Kidney epithelial cell (primary cell): Measurements from ENCODE around the gene DDX28. TPM values are rescaled to one million over a fixed set of nuclear protein-coding genes. Genes with fewer than 3 reads are reported as not detected.

Experiments
- DNase-seq: peaks from one replicate; pipeline ENCODE4 v3.0.0-alpha.2; 2010; ENCODE audit warnings: low read depth
- H3K27me3 ChIP-seq: 2 replicates; pipeline ENCODE4 v1.6.0; 2011; ENCODE audit warnings: low read length; ENCODE audit not compliant: control insufficient read depth, insufficient read depth
- H3K36me3 ChIP-seq: 2 replicates; pipeline ENCODE4 v1.5.1; 2011; ENCODE audit warnings: low read length; ENCODE audit not compliant: control insufficient read depth, insufficient read depth
- H3K4me3 ChIP-seq: 2 replicates; pipeline ENCODE4 v1.5.1; 2011; ENCODE audit warnings: low read depth, mild to moderate bottlenecking, control low read depth, low read length
- total RNA-seq: library from RNA; depleted of rRNA; stranded (reverse); fragments of >200 nt; gene quantifications from 2 replicates; pipeline ENCODE4 v1.2.3, GENCODE V29; 2015
- TF ChIP-seq, protein P1 (sequence below): IDR thresholded peaks from 2 replicates; pipeline ENCODE4 v1.5.1; 2011; ENCODE audit warnings: mild to moderate bottlenecking, moderate library complexity, low read length, control low read depth, inconsistent platforms; ENCODE audit not compliant: insufficient read depth, poor library complexity, severe bottlenecking

Gene DDX28
- total RNA-seq, 1 donor from 2014 or later, result 10.6 TPM

DNA sequence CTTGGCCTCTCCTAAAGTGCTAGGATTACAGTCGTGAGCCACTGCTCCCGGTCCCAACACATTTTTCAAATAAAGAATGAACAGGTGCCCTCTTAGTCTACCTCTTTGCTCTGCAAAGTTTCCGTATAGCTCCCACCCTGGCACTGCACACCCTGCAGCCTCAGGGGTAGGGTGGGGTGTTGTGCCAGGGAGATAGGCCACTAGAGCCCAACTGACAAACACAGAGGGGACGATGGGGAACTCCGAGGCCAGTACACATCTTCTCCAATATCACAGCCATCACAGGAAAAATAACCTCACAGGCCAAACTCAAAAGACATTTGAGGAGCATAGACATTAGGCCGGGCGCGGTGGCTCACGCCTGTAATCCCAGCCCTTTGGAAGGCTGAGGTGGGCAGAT lies 51.9 kb downstream of the DDX28 start:
- Histone ChIP-seq H3K4me3 (no peak overlapping the region), H3K36me3 (no peaks in the 10 kb centered on the region), H3K27me3 (no peaks in the 10 kb centered on the region)
- TF ChIP-seq, protein P1, sequence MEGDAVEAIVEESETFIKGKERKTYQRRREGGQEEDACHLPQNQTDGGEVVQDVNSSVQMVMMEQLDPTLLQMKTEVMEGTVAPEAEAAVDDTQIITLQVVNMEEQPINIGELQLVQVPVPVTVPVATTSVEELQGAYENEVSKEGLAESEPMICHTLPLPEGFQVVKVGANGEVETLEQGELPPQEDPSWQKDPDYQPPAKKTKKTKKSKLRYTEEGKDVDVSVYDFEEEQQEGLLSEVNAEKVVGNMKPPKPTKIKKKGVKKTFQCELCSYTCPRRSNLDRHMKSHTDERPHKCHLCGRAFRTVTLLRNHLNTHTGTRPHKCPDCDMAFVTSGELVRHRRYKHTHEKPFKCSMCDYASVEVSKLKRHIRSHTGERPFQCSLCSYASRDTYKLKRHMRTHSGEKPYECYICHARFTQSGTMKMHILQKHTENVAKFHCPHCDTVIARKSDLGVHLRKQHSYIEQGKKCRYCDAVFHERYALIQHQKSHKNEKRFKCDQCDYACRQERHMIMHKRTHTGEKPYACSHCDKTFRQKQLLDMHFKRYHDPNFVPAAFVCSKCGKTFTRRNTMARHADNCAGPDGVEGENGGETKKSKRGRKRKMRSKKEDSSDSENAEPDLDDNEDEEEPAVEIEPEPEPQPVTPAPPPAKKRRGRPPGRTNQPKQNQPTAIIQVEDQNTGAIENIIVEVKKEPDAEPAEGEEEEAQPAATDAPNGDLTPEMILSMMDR, result no peak
- no peak for DNase-seq

Other genes starting within 250 kb of the DDX28 start
- 11.0 and 12.5 TPM in 2 replicates for gene RANBP10, start 216.7 kb downstream of the DDX28 start, total RNA-seq
- 0.62 and 0.63 TPM in 2 replicates for gene TSNAXIP1, start 216.3 kb downstream of the DDX28 start, total RNA-seq
- 38.3 and 44.0 TPM in 2 replicates for gene THAP11, start 180.9 kb downstream of the DDX28 start, total RNA-seq
- 156 and 287 TPM in 2 replicates for gene NUTF2, start 176.3 kb downstream of the DDX28 start, total RNA-seq
- 30.3 and 45.5 TPM in 2 replicates for gene CENPT, start 175.5 kb downstream of the DDX28 start, total RNA-seq
- 48.4 and 60.5 TPM in 2 replicates for gene EDC4, start 150.2 kb downstream of the DDX28 start, total RNA-seq
- gene NRN1L, start 138.3 kb downstream of the DDX28 start, total RNA-seq, result 1.1 and 2.9 TPM in 2 replicates
- gene PSKH1, start 130.0 kb downstream of the DDX28 start, total RNA-seq, result 20.9 and 21.6 TPM in 2 replicates
- gene CTRL, start 91.4 kb downstream of the DDX28 start, total RNA-seq, result 5.5 TPM in 1 of 2 replicates, not detected in the other
- 33.9 and 36.6 TPM in 2 replicates for gene PSMB10, start 86.4 kb downstream of the DDX28 start, total RNA-seq
- 3.7 and 5.5 TPM in 2 replicates for gene LCAT, start 79.1 kb downstream of the DDX28 start, total RNA-seq
- 35.4 and 36.6 TPM in 2 replicates for gene SLC12A4, start 54.6 kb downstream of the DDX28 start, total RNA-seq
- gene DPEP3, start 42.7 kb downstream of the DDX28 start, total RNA-seq, result not detected in 2 replicates
- gene DPEP2, start 23.7 kb downstream of the DDX28 start, total RNA-seq, result not detected in 2 replicates
- gene DPEP2NB, start 7.3 kb downstream of the DDX28 start, total RNA-seq, result not detected in 2 replicates
- gene DUS2, start 52 bp upstream of the DDX28 start, total RNA-seq, result 14.8 and 24.8 TPM in 2 replicates
- 15.2 and 21.7 TPM in 2 replicates for gene NFATC3, start 62.1 kb upstream of the DDX28 start, total RNA-seq
- gene ESRP2, start 212.9 kb upstream of the DDX28 start, total RNA-seq, result 26.9 and 42.0 TPM in 2 replicates
- gene PLA2G15, start 222.1 kb upstream of the DDX28 start, total RNA-seq, result 27.2 and 29.6 TPM in 2 replicates
- 12.1 and 29.4 TPM in 2 replicates for gene SLC7A6, start 241.3 kb upstream of the DDX28 start, total RNA-seq